A549 (cell line): Measurements from ENCODE around the gene GALNT16.

ENCODE experiments used
- POLR2A ChIP-seq: IDR thresholded peaks from 2 replicates; pipeline ENCODE4 v1.6.1; 2012; ENCODE audit warnings: mild to moderate bottlenecking, low read length
- RCOR1 ChIP-seq: fragments of 150-350 bp; IDR thresholded peaks from 2 replicates; pipeline ENCODE4 v1.6.1; 2014; ENCODE audit warnings: antibody characterized with exemption, low read length, low read depth
- RNF2 ChIP-seq: fragments of 200-600 bp; sonication (generic); IDR thresholded peaks from 2 replicates; pipeline ENCODE4 v1.6.1; 2016; ENCODE audit warnings: low read depth, mild to moderate bottlenecking, antibody characterized with exemption, moderate library complexity, borderline replicate concordance
- TF ChIP-seq, protein P1 (sequence below): fragments of >200 bp; sonication (Bioruptor Twin); formaldehyde crosslinking; IDR thresholded peaks from 3 replicates; pipeline ENCODE4 v1.5.1; 2016

GRCh38 chr14:69291396-69291795 is 31.4 kb downstream of the GALNT16 start:
- TF ChIP-seq POLR2A (no peak), RCOR1 (no peak), RNF2 (no peak)
- TF ChIP-seq, protein P1, sequence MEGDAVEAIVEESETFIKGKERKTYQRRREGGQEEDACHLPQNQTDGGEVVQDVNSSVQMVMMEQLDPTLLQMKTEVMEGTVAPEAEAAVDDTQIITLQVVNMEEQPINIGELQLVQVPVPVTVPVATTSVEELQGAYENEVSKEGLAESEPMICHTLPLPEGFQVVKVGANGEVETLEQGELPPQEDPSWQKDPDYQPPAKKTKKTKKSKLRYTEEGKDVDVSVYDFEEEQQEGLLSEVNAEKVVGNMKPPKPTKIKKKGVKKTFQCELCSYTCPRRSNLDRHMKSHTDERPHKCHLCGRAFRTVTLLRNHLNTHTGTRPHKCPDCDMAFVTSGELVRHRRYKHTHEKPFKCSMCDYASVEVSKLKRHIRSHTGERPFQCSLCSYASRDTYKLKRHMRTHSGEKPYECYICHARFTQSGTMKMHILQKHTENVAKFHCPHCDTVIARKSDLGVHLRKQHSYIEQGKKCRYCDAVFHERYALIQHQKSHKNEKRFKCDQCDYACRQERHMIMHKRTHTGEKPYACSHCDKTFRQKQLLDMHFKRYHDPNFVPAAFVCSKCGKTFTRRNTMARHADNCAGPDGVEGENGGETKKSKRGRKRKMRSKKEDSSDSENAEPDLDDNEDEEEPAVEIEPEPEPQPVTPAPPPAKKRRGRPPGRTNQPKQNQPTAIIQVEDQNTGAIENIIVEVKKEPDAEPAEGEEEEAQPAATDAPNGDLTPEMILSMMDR: no peak
